ENCODE measurements around the gene TARBP2.

The TARBP2 gene

DNA sequence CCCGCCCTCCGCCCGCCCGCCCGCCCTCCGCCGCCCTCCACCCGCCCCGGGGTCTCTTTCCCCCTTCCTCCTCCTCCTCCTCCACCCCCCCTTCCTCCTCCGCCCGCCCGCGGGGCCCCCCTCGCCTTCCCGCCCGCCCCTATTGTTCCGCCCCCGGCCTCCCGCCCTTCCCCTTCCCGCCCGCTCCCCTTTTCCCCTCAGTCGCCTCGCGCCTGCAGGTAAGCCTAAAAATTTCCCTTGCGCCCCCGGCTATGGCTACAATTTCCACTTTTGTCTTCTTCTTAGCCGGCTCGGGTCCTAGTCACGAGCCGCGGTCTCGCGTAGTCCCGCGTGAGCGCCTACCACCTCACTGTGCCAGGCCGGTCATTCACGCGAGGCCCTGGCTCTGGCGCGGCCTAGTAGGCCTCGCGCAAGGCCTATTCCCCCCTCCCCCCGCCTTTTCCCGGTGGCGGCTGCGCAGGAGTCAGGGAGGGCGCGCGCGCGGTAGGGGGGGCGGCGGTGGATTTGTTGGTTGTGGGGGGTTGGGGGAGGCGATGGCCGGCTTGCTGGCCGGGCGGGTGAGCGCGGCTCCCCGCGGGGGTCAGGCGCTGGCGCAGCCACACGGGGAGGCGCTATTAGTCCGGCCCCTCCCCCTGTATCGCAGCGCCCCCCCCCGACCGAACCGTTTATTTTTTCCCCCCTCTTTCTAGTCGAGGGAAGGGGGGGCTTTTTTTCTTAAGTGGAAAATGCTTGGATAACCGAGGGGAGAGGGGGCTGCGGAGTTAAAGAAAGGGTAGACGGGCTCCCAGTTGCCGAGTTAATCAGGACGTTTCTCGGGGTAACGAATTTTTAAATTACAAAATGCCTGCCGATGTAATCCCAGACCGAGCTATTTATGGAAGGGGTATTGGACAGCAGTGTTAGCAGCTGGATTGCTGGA lies 48.7 kb upstream of the TARBP2 start (continued):
- TF ChIP-seq, protein P1, sequence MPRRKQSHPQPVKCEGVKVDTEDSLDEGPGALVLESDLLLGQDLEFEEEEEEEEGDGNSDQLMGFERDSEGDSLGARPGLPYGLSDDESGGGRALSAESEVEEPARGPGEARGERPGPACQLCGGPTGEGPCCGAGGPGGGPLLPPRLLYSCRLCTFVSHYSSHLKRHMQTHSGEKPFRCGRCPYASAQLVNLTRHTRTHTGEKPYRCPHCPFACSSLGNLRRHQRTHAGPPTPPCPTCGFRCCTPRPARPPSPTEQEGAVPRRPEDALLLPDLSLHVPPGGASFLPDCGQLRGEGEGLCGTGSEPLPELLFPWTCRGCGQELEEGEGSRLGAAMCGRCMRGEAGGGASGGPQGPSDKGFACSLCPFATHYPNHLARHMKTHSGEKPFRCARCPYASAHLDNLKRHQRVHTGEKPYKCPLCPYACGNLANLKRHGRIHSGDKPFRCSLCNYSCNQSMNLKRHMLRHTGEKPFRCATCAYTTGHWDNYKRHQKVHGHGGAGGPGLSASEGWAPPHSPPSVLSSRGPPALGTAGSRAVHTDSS (tag by site-specific recombination; IDR thresholded peaks at IDR 0.05) = peak; percentile 24; the same call in 1 of the 2 replicates
- no peak; the same call in 1 of the 2 replicates for TF ChIP-seq ZNF16 (tag by site-specific recombination; IDR thresholded peaks at IDR 0.05; ENCODE audit: low read depth)
- TF ChIP-seq, protein P2, sequence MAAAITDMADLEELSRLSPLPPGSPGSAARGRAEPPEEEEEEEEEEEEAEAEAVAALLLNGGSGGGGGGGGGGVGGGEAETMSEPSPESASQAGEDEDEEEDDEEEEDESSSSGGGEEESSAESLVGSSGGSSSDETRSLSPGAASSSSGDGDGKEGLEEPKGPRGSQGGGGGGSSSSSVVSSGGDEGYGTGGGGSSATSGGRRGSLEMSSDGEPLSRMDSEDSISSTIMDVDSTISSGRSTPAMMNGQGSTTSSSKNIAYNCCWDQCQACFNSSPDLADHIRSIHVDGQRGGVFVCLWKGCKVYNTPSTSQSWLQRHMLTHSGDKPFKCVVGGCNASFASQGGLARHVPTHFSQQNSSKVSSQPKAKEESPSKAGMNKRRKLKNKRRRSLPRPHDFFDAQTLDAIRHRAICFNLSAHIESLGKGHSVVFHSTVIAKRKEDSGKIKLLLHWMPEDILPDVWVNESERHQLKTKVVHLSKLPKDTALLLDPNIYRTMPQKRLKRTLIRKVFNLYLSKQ (tag by site-specific recombination; IDR thresholded peaks at IDR 0.05; ENCODE audit: borderline replicate concordance) = no peak
- TF ChIP-seq ZNF707 (tag by site-specific recombination; IDR thresholded peaks at IDR 0.05) = no peak
- no peak for TF ChIP-seq ZNF223 (tag by site-specific recombination; IDR thresholded peaks at IDR 0.05)
- TF ChIP-seq MEIS1 (CRISPR knock-in tag; IDR thresholded peaks at IDR 0.05; ENCODE audit: borderline replicate concordance) = no peak
- peak; percentile 88 for TF ChIP-seq PATZ1 (tag by site-specific recombination; IDR thresholded peaks at IDR 0.05)
- peak; percentile 35; the same call in 1 of the 2 replicates for TF ChIP-seq ZNF501 (tag by site-specific recombination; IDR thresholded peaks at IDR 0.05)
- TF ChIP-seq SALL2 (tag by site-specific recombination; IDR thresholded peaks at IDR 0.05; ENCODE audit: borderline replicate concordance) = no peak
- TF ChIP-seq SCRT2 (tag by site-specific recombination; IDR thresholded peaks at IDR 0.05) = no peak
- TF ChIP-seq ZNF350 (tag by site-specific recombination; IDR thresholded peaks at IDR 0.05) = no peak
- no peak for TF ChIP-seq ZBTB48 (tag by site-specific recombination; IDR thresholded peaks at IDR 0.05)
- TF ChIP-seq ZNF792 (tag by site-specific recombination; IDR thresholded peaks at IDR 0.05) = peak; percentile 42; the same call in 1 of the 2 replicates
- TF ChIP-seq SP3 (tag by site-specific recombination; IDR thresholded peaks at IDR 0.05) = peak; percentile 58
- peak; percentile 78; the same call in 1 of the 2 replicates for TF ChIP-seq ZFP41 (tag by site-specific recombination; IDR thresholded peaks at IDR 0.05; ENCODE audit: borderline replicate concordance)
- no peak for TF ChIP-seq ZNF366 (tag by site-specific recombination; conservative IDR thresholded peaks at IDR 0.05)
- no peak for TF ChIP-seq ZNF426 (tag by site-specific recombination; IDR thresholded peaks at IDR 0.05)
- no peak; the same call in 1 of the 2 replicates for TF ChIP-seq ZBTB1 (tag by site-specific recombination; IDR thresholded peaks at IDR 0.05)
- peak; percentile 89 for TF ChIP-seq ZNF645 (tag by site-specific recombination; IDR thresholded peaks at IDR 0.05)
- no peak for TF ChIP-seq MYNN (tag by site-specific recombination; IDR thresholded peaks at IDR 0.05; ENCODE audit: borderline replicate concordance)
- no peak for TF ChIP-seq TRIM28 (IDR thresholded peaks at IDR 0.05; ENCODE audit: borderline replicate concordance, low read length)
- TF ChIP-seq, protein P3, sequence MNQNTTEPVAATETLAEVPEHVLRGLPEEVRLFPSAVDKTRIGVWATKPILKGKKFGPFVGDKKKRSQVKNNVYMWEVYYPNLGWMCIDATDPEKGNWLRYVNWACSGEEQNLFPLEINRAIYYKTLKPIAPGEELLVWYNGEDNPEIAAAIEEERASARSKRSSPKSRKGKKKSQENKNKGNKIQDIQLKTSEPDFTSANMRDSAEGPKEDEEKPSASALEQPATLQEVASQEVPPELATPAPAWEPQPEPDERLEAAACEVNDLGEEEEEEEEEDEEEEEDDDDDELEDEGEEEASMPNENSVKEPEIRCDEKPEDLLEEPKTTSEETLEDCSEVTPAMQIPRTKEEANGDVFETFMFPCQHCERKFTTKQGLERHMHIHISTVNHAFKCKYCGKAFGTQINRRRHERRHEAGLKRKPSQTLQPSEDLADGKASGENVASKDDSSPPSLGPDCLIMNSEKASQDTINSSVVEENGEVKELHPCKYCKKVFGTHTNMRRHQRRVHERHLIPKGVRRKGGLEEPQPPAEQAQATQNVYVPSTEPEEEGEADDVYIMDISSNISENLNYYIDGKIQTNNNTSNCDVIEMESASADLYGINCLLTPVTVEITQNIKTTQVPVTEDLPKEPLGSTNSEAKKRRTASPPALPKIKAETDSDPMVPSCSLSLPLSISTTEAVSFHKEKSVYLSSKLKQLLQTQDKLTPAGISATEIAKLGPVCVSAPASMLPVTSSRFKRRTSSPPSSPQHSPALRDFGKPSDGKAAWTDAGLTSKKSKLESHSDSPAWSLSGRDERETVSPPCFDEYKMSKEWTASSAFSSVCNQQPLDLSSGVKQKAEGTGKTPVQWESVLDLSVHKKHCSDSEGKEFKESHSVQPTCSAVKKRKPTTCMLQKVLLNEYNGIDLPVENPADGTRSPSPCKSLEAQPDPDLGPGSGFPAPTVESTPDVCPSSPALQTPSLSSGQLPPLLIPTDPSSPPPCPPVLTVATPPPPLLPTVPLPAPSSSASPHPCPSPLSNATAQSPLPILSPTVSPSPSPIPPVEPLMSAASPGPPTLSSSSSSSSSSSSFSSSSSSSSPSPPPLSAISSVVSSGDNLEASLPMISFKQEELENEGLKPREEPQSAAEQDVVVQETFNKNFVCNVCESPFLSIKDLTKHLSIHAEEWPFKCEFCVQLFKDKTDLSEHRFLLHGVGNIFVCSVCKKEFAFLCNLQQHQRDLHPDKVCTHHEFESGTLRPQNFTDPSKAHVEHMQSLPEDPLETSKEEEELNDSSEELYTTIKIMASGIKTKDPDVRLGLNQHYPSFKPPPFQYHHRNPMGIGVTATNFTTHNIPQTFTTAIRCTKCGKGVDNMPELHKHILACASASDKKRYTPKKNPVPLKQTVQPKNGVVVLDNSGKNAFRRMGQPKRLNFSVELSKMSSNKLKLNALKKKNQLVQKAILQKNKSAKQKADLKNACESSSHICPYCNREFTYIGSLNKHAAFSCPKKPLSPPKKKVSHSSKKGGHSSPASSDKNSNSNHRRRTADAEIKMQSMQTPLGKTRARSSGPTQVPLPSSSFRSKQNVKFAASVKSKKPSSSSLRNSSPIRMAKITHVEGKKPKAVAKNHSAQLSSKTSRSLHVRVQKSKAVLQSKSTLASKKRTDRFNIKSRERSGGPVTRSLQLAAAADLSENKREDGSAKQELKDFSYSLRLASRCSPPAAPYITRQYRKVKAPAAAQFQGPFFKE (tag by site-specific recombination; IDR thresholded peaks at IDR 0.05; ENCODE audit: borderline replicate concordance) = no peak
- peak; percentile 58 for TF ChIP-seq KLF9 (tag by site-specific recombination; IDR thresholded peaks at IDR 0.05; ENCODE audit: low read depth)
- TF ChIP-seq, protein P4, sequence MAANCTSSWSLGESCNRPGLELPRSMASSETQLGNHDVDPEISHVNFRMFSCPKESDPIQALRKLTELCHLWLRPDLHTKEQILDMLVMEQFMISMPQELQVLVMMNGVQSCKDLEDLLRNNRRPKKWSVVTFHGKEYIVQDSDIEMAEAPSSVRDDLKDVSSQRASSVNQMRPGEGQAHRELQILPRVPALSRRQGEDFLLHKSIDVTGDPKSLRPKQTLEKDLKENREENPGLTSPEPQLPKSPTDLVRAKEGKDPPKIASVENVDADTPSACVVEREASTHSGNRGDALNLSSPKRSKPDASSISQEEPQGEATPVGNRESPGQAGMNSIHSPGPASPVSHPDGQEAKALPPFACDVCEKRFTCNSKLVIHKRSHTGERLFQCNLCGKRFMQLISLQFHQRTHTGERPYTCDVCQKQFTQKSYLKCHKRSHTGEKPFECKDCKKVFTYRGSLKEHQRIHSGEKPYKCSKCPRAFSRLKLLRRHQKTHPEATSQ (tag by site-specific recombination; IDR thresholded peaks at IDR 0.05) = peak; percentile 97
- 0 out of 2 replicates have a peak, but pooled peaks have one; percentile 11 for TF ChIP-seq ZBTB21 (tag by site-specific recombination; IDR thresholded peaks at IDR 0.05)

Measured in HEK293 (cell line).